CD8-positive, alpha-beta memory T cell (primary cell): ENCODE data around the gene RPS21. TPM values are rescaled to one million over a fixed set of nuclear protein-coding genes. Genes with fewer than 3 reads are reported as not detected.

Experiments used
- CTCF ChIA-PET: fragments of 350-600 bp; sonication (Branson Sonifier 250); formaldehyde crosslinking; loops from one replicate; lab custom pipeline; 2021; ENCODE audit warnings: antibody characterized with exemption; lab: Charles Lee
- POLR2A ChIA-PET: fragments of 350-600 bp; sonication (Branson Sonifier 250); formaldehyde crosslinking; loops from one replicate; lab custom pipeline; 2021; ENCODE audit warnings: antibody characterized with exemption; lab: Charles Lee
- DNase-seq, 5 donors: peaks; one replicate each; pipeline versions ENCODE4 v3.0.0 to v3.0.0-alpha.2; 2020 to 2022; ENCODE audit warnings: mixed read lengths in 1 of 5
- H3K27ac ChIP-seq: one replicate; pipeline ENCODE4 v1.7.0; 2013; ENCODE audit warnings: low read depth, mild to moderate bottlenecking, low read length, moderate library complexity
- H3K27me3 ChIP-seq: 2 replicates; pipeline ENCODE4 v1.7.0; 2013; ENCODE audit warnings: low read length, mild to moderate bottlenecking; ENCODE audit not compliant: insufficient read depth, poor library complexity, severe bottlenecking
- H3K36me3 ChIP-seq: 2 replicates; pipeline ENCODE4 v1.7.0; 2013; ENCODE audit warnings: mild to moderate bottlenecking, low read length, moderate library complexity; ENCODE audit not compliant: insufficient read depth
- H3K4me1 ChIP-seq: 2 replicates; pipeline ENCODE4 v1.7.0; 2013; ENCODE audit warnings: mild to moderate bottlenecking, low read length, moderate library complexity; ENCODE audit not compliant: insufficient read depth
- H3K4me3 ChIP-seq: 2 replicates; pipeline ENCODE4 v1.7.0; 2013; ENCODE audit warnings: mild to moderate bottlenecking, low read length
- H3K9me3 ChIP-seq: 2 replicates; pipeline ENCODE4 v1.7.0; 2013; ENCODE audit warnings: mild to moderate bottlenecking, low read length
- H3K27ac Mint-ChIP-seq, 8 donors: one replicate each; pipeline ENCODE4 v1.8.0; 2020 to 2021; ENCODE audit warnings: mixed read lengths in 8 of 8, mild to moderate bottlenecking in 6 of 8, inconsistent platforms in 3 of 8, moderate library complexity in 3 of 8
- H3K27me3 Mint-ChIP-seq, 2 donors: one replicate each; pipeline ENCODE4 v1.8.0; 2020 to 2021; ENCODE audit warnings: mixed read lengths in 2 of 2, mild to moderate bottlenecking in 1 of 2, moderate library complexity in 1 of 2
- H3K36me3 Mint-ChIP-seq, 3 donors: one replicate each; pipeline ENCODE4 v1.8.0; 2020 to 2021; ENCODE audit warnings: mixed read lengths in 3 of 3, inconsistent platforms in 1 of 3, mild to moderate bottlenecking in 1 of 3
- H3K4me1 Mint-ChIP-seq, 3 donors: one replicate each; pipeline ENCODE4 v1.8.0; 2020 to 2021; ENCODE audit warnings: mixed read lengths in 3 of 3, inconsistent platforms in 1 of 3, mild to moderate bottlenecking in 1 of 3
- H3K4me3 Mint-ChIP-seq, 7 donors: one replicate each; pipeline ENCODE4 v1.8.0; 2020 to 2021; ENCODE audit warnings: mixed read lengths in 7 of 7, mild to moderate bottlenecking in 6 of 7, moderate library complexity in 4 of 7, inconsistent platforms in 2 of 7
- H3K9me3 Mint-ChIP-seq, 5 donors: one replicate each; pipeline ENCODE4 v1.8.0; 2020 to 2022; ENCODE audit warnings: mixed read lengths in 5 of 5, mild to moderate bottlenecking in 3 of 5, moderate library complexity in 2 of 5, inconsistent platforms in 1 of 5
- polyA plus RNA-seq: library from polyadenylated mRNA; unstranded; fragments of 300-500 nt; fragmentation: Illumina TruSeq; gene quantifications from one replicate; pipeline ENCODE4 v1.2.3, GENCODE V29; 2021
- total RNA-seq, 2 experiments: library from RNA; stranded (reverse); gene quantifications; one replicate each; pipeline ENCODE4 v1.2.3, GENCODE V29; 2021

RPS21 gene
- total and polyA plus RNA-seq, 3 experiments from 2014 or later: 2,034 to 2,161 (median 2,072) TPM

DNA sequence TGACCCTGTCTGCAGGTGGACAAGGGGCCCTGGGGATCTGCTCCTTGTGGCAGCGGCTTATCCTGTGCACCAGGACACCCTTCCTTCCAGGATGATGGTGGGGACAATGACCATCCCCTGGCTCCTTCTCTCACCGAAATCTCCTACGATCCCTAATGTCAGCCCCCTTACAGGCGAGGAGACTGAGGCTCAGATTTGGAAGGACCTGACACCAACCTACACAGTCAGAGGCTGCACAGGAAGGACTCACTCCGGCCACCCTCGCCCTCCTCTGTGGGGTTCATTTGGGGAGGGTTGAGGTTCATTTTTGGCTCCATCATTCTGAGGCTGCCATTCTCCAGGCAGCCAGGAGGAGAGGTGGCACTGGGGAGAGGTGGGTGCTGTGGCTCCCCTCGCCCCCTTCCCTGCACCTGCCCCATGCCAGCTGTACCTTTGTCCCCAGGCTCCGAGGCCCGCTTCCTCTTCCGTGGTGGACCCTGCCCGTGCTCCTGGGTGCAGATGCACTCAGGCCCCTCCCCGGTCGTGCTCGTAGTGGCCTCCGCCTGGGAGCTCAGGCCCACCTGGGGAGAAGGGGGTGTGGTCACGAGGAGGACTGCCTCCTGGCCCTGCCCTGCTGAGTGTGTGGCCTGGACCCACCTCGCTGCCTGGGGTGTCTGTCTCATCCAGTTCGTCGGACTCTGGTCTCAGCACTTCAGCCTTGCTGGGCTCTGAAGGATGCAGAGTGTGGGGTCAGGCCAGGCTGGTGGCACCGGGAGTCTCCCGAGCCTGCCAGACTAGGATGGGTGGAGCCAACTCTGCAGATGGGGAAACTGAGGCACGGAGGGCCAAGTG, 25.5 kb downstream of the RPS21 start:
- Histone ChIP-seq H3K27ac (no peak overlapping the region), H3K27me3 (no peaks in the 10 kb centered on the region), H3K36me3 (no peaks in the 10 kb centered on the region), H3K4me3 (no peak overlapping the region), H3K9me3 (no peaks in the 10 kb centered on the region), H3K4me1 (peaks cover 7% of the 10 kb centered on the region)
- no peaks in the 10 kb centered on the region for H3K36me3 Mint-ChIP-seq
- no peaks in the 10 kb centered on the region for H3K27me3 Mint-ChIP-seq
- no peaks in the 10 kb centered on the region for H3K9me3 Mint-ChIP-seq
- DNase-seq: no peak
- ChIA-PET CTCF (no interaction called here), POLR2A (no interaction called here)
- no peak overlapping the region for H3K27ac Mint-ChIP-seq
- peak overlapping the region in 1 of 7 donors; percentile 59 for H3K4me3 Mint-ChIP-seq
- H3K4me1 Mint-ChIP-seq: peaks cover 0 to 15% (median 4%) of the 10 kb centered on the region in 3 donors

DNA sequence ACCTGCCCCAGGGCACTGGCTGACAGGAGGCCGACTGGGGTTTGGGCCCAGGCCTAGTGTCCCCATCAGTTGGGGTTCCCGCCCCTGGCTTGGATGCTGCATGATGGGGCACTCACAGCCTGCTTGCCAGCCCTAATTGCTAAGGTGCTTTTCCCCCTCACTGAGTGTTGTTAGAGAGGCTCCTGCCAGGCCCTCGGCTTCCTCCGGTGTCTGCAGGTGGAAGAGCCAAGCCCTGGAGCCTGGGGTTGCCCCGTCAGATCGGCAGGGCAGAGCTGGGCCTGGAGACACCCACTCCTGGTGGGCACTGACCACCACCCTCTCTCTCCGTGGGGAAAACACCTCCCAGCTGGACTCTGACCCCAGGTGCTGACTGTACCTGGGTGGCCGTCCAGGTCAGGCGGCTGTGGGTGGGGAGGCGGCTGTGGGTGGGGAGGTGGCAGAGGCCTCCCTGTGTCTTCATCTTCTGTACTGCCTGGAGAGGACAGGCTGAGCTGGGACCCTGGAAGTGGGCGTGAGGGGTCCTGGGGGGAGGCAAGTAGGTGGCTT, 26.2 kb downstream of the RPS21 start:
- no peaks in the 10 kb centered on the region for H3K9me3 Mint-ChIP-seq
- H3K4me1 ChIP-seq: peaks cover under 1% of the 10 kb centered on the region
- no peaks in the 10 kb centered on the region for H3K27me3 Mint-ChIP-seq
- H3K36me3 Mint-ChIP-seq: no peaks in the 10 kb centered on the region
- H3K36me3 ChIP-seq: no peaks in the 10 kb centered on the region
- no peak overlapping the region for H3K27ac ChIP-seq
- no peak overlapping the region for H3K27ac Mint-ChIP-seq
- DNase-seq: no peak
- CTCF ChIA-PET: no interaction called here
- H3K4me1 Mint-ChIP-seq: peaks cover 0 to 15% (median 4%) of the 10 kb centered on the region in 3 donors
- no peaks in the 10 kb centered on the region for H3K27me3 ChIP-seq
- H3K4me3 ChIP-seq: no peak overlapping the region
- H3K9me3 ChIP-seq: no peaks in the 10 kb centered on the region
- H3K4me3 Mint-ChIP-seq: peak overlapping the region in 1 of 7 donors; percentile 59
- POLR2A ChIA-PET: no interaction called here

DNA sequence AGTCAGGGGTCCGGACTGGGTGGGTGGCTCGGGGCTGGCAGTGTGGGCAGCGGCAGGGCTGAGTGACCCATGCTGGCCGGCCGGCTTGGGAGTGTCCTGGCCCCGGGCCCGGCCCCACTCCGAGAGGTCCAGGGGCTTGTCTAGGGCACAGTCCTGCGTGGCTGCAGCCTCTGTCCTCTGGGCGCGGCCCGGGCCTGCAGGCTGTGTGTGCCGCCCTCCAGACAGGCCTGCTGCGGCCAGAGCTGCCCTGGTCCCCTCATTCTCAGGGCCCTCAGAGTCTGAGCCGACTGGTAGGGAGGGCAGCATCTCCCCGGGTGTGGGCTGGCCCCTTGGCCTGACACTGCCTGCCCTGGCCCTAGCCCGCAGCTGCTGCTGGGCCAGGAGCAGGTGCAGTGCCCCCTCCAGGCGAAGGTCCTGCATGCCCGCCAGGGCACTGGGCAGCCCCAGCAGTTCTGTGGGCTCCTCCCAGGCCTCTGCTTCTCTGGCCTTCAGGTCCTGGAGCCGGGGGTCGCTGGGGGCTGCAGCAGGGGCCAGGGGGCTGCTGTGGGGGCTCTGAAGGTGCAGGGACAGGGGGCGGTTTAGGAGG, 27.1 kb downstream of the RPS21 start:
- CTCF ChIA-PET: no interaction called here
- no peaks in the 10 kb centered on the region for H3K36me3 Mint-ChIP-seq
- POLR2A ChIA-PET: no interaction called here
- H3K27me3 Mint-ChIP-seq: no peaks in the 10 kb centered on the region
- no peak overlapping the region for H3K27ac Mint-ChIP-seq
- Histone ChIP-seq H3K9me3 (no peaks in the 10 kb centered on the region), H3K27ac (no peak overlapping the region), H3K4me1 (no peaks in the 10 kb centered on the region), H3K36me3 (no peaks in the 10 kb centered on the region), H3K4me3 (no peak overlapping the region), H3K27me3 (no peaks in the 10 kb centered on the region)
- no peak overlapping the region for H3K4me3 Mint-ChIP-seq
- DNase-seq: no peak
- no peaks in the 10 kb centered on the region for H3K9me3 Mint-ChIP-seq
- H3K4me1 Mint-ChIP-seq: peaks cover 0 to 15% (median 4%) of the 10 kb centered on the region in 3 donors

DNA sequence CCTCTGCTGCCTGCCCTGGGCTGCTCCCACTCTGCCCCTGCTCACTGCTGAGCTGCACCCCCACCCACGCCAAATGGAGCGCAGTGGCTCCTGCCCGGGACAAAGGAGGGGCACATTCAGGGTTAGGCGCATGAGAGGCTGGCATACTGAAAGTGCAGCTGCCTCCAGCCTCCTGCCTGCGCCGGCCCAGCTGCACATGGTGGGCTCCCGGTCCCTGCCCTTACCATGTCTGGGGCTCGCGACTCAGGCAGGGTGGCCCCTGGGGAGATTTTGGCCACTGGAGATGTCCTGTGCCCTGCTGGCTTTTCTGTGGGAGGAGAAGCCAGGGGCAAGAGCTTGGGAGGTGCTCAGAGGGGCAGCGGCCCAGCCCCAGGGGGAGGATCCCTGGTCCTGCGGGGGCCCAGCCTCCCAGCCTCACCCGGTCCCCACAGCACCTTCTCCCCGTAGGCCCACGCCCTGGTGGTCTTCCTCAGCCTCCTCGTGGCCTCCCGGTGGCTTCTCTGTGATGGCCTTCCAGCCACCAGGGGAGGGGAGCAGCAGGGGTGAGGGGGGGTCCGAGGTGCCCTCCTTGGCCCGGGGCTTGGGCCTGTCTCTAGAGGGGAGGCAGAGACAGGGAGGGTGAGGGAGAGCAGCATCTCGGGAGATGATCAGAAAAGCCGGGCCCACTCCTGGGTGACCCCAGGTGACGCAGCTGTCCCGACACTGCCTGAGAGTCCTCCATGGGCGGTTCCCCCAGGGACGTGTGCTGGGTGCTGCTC, 28.6 kb downstream of the RPS21 start:
- Mint-ChIP-seq H3K27ac (no peak overlapping the region), H3K9me3 (no peaks in the 10 kb centered on the region), H3K36me3 (no peaks in the 10 kb centered on the region), H3K4me3 (no peak overlapping the region), H3K27me3 (no peaks in the 10 kb centered on the region), H3K4me1 (peaks cover 0 to 3% (median 2%) of the 10 kb centered on the region in 3 donors)
- H3K4me3 ChIP-seq: no peak overlapping the region
- H3K9me3 ChIP-seq: no peaks in the 10 kb centered on the region
- no peak for DNase-seq
- ChIA-PET POLR2A (no interaction called here), CTCF (no interaction called here)
- H3K4me1 ChIP-seq: no peaks in the 10 kb centered on the region
- H3K27me3 ChIP-seq: no peaks in the 10 kb centered on the region
- no peak overlapping the region for H3K27ac ChIP-seq
- H3K36me3 ChIP-seq: no peaks in the 10 kb centered on the region

DNA sequence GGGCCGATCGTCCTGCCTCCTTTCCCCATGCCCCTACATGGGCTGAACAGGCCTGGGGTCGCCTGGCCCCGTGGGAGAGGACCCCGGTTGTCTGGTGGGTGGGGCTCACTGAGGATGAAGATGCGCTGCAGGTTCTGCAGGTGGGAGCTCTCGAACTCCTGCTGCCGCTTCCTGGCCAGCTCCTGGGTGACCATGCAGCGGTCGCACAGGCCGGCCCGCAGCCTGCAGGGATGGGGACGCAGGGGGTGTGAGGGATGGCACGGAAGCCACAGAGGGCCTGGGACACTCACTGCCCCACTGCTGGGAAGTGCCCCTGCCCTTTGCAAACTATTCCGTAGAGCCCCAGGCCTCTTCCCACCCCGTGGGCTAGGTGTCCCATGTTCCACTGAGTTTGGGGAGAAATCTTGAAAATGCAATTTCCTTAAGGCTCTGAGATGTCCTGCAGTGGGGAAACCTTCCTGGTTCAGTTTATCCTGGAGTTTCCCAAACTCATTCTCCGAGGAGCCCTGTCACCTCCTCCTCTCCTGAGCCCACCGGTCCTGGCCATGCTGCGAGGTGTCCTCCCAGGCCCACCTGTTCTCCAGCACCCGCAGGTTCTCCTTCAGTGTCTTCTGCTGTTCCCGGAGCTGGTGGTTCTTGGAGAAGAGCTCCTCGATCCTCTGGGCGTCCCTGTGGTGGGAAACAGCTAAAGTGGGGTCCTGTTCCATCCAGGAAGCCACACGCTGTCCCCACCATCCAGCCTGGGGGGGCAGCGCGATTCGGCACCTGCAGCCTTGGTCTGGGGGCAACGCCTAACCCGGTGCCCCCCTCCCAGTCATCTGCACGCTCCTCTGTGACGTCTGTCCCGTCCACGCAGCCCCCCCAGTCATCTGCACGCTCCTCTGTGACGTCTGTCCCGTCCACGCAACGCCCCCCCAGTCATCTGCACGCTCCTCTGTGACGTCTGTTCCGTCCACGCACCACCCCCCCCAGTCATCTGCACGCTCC, 30.0 kb downstream of the RPS21 start:
- ChIA-PET CTCF (no interaction called here), POLR2A (no interaction called here)
- Mint-ChIP-seq H3K27me3 (no peaks in the 10 kb centered on the region), H3K4me3 (no peak overlapping the region), H3K27ac (no peak overlapping the region), H3K36me3 (no peaks in the 10 kb centered on the region), H3K9me3 (no peaks in the 10 kb centered on the region), H3K4me1 (peaks cover 0 to 2% (median 0%) of the 10 kb centered on the region in 3 donors)
- Histone ChIP-seq H3K4me3 (no peak overlapping the region), H3K27ac (no peak overlapping the region), H3K27me3 (no peaks in the 10 kb centered on the region), H3K9me3 (no peaks in the 10 kb centered on the region), H3K36me3 (no peaks in the 10 kb centered on the region), H3K4me1 (no peaks in the 10 kb centered on the region)
- DNase-seq: no peak

DNA sequence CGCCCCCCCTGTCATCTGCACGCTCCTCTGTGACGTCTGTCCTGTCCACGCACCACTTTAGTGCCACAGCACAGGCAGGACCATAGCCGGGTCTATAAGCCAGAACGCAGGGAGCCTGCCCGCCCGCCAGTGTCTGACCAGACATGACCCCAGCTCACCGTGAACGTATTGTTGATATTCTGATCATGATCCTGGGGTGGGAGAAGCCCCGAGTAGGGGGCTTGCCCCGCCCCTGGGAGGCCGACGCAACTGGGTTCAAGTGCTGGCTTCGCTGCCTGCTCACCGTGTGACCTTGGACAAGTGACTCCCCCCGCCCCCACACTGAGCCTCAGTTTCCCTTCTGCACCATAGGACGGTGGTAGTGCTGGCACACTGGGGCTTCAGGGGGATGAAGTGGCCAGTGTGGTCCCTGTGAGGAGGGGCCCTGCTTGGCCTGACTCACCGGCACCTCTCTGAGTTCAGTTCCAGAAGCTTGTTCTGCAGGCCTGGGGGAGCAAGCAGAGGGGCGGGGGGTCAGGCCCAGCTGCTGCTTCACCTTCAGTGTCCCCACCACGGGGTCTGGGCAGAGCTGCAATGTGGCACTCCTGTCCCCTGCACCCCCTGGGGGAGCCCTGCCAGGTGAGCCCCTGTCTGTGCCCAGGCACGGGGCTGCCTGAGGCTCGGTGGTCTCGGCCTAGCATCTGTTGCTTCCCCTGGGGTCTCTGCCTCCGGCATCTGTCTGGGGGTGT, 31.2 kb downstream of the RPS21 start:
- H3K4me1 Mint-ChIP-seq: peaks cover 0 to 2% (median 0%) of the 10 kb centered on the region in 3 donors
- no peak overlapping the region for H3K4me3 Mint-ChIP-seq
- H3K36me3 Mint-ChIP-seq: no peaks in the 10 kb centered on the region
- CTCF ChIA-PET: no interaction called here
- no peaks in the 10 kb centered on the region for H3K27me3 Mint-ChIP-seq
- no peaks in the 10 kb centered on the region for H3K9me3 Mint-ChIP-seq
- no peak overlapping the region for H3K27ac Mint-ChIP-seq
- Histone ChIP-seq H3K4me1 (no peaks in the 10 kb centered on the region), H3K27ac (no peak overlapping the region), H3K36me3 (no peaks in the 10 kb centered on the region), H3K4me3 (no peak overlapping the region), H3K9me3 (no peaks in the 10 kb centered on the region), H3K27me3 (no peaks in the 10 kb centered on the region)
- POLR2A ChIA-PET: no interaction called here
- DNase-seq: no peak
